ENCODE results near the gene SORCS3.

SORCS3 gene

DNA sequence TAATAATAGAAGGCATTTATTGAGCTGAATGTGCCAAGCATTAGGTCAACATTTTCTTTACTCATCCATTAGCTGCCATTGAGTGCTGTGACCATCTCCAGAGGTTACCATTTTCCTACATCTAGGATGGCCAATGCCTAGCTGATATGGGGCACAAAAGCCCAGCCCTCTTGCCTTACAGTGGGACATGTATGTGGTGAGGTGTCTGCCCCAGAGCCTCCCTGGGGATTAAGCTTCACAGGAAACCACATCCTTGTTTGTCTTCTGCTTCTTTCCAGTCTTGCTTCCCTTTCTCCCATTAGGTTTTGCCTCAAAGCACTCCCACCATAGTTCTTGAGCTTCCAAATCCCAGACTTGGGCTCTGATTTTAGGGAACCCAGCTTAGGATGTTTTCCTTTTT lies 258.7 kb downstream of the SORCS3 start:
- H3K4me3 ChIP-seq (ENCODE audit: low read depth, low read length): no peak overlapping the region
- TF ChIP-seq, protein P1, sequence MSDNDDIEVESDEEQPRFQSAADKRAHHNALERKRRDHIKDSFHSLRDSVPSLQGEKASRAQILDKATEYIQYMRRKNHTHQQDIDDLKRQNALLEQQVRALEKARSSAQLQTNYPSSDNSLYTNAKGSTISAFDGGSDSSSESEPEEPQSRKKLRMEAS (IDR thresholded peaks at IDR 0.05; ENCODE audit: low read depth, low read length): no peak
- TF ChIP-seq POLR2A (IDR thresholded peaks at IDR 0.05; ENCODE audit: extremely low read depth, insufficient read length): no peak
- TF ChIP-seq, protein P2, sequence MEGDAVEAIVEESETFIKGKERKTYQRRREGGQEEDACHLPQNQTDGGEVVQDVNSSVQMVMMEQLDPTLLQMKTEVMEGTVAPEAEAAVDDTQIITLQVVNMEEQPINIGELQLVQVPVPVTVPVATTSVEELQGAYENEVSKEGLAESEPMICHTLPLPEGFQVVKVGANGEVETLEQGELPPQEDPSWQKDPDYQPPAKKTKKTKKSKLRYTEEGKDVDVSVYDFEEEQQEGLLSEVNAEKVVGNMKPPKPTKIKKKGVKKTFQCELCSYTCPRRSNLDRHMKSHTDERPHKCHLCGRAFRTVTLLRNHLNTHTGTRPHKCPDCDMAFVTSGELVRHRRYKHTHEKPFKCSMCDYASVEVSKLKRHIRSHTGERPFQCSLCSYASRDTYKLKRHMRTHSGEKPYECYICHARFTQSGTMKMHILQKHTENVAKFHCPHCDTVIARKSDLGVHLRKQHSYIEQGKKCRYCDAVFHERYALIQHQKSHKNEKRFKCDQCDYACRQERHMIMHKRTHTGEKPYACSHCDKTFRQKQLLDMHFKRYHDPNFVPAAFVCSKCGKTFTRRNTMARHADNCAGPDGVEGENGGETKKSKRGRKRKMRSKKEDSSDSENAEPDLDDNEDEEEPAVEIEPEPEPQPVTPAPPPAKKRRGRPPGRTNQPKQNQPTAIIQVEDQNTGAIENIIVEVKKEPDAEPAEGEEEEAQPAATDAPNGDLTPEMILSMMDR (IDR thresholded peaks at IDR 0.05; ENCODE audit: low read depth, low read length): no peak
- TF ChIP-seq MYC (IDR thresholded peaks at IDR 0.05; ENCODE audit: low read depth, low read length): no peak
- DNase-seq (ENCODE audit: low read depth): peak; percentile 25

DNA sequence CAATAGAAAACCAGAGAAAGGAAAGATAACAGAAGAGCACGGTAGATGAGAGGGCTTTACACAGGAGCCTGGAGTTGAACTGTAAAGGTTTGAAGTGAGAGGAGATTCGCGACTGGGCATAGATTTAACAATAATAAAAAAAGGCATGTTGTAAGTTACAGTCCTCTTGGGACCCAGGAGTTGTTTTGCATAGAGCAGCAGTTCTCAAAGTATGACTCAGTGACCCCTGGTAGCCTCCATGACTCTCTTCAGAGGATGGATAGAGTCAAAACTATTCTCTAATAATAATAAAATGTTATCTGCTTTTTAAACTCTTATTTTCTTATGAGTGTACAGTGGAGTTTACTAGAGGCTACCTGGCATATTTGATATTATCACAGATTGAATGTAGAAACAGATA lies 262.3 kb downstream of the SORCS3 start:
- TF ChIP-seq POLR2A (IDR thresholded peaks at IDR 0.05; ENCODE audit: extremely low read depth, insufficient read length): no peak
- no peak for TF ChIP-seq MYC (IDR thresholded peaks at IDR 0.05; ENCODE audit: low read depth, low read length)
- TF ChIP-seq, protein P2 (IDR thresholded peaks at IDR 0.05; ENCODE audit: low read depth, low read length): no peak
- TF ChIP-seq, protein P1 (IDR thresholded peaks at IDR 0.05; ENCODE audit: low read depth, low read length): no peak
- no peak overlapping the region for H3K4me3 ChIP-seq (ENCODE audit: low read depth, low read length)
- DNase-seq (ENCODE audit: low read depth): peak; percentile 5

DNA sequence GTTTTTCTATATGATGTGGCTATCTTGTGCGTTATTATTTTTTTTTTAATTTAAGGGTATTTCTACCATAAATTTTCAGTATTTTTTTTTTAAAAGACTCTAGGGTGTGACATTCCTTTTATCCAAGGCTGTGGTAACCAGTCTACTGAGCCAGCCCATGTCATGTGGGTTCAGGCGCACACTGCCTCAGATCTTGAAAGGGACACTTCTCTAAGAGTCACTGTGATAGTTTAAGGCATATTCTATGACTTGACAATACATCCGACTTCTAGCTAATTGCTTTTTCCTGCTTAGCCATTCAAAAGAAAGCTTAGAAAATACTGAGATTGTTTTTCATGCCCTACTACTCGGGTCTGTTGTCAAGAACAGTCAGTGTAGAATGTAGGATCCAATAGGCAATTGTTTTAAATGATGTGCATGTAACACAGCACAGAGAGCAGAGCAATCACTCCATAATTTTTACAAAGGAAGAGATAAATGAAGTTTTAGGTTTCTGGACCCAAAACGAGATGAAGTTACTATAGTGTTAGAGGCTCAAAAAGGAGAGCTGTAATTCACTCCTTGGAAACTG lies 263.7 kb downstream of the SORCS3 start:
- no peak for DNase-seq (ENCODE audit: low read depth)
- TF ChIP-seq MYC (IDR thresholded peaks at IDR 0.05; ENCODE audit: low read depth, low read length): no peak
- TF ChIP-seq, protein P1 (IDR thresholded peaks at IDR 0.05; ENCODE audit: low read depth, low read length): no peak
- no peak for TF ChIP-seq POLR2A (IDR thresholded peaks at IDR 0.05; ENCODE audit: extremely low read depth, insufficient read length)
- TF ChIP-seq, protein P2 (IDR thresholded peaks at IDR 0.05; ENCODE audit: low read depth, low read length): no peak
- no peak overlapping the region for H3K4me3 ChIP-seq (ENCODE audit: low read depth, low read length)

DNA sequence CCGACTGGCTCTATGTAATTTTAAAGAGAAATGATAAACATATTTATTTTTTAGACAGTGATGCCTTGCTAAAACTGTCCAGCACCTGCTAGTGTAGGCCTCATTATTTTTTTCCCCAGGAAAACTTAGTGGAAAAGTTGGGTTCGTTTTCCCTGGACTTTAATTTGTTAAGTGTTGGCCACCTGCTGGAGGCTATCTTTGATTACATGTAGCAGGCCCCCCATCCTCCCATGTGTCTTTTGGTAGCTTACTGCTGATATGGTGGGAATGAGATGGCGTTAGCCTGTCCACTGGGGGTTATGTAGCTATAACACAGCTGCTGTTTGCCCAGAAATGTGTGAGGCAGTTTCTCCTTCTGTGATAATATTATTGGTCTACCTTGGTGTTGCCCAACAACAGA lies 265.0 kb downstream of the SORCS3 start:
- TF ChIP-seq POLR2A (IDR thresholded peaks at IDR 0.05; ENCODE audit: extremely low read depth, insufficient read length): no peak
- TF ChIP-seq, protein P2 (IDR thresholded peaks at IDR 0.05; ENCODE audit: low read depth, low read length): no peak
- TF ChIP-seq, protein P1 (IDR thresholded peaks at IDR 0.05; ENCODE audit: low read depth, low read length): no peak
- no peak for TF ChIP-seq MYC (IDR thresholded peaks at IDR 0.05; ENCODE audit: low read depth, low read length)
- no peak for DNase-seq (ENCODE audit: low read depth)
- no peak overlapping the region for H3K4me3 ChIP-seq (ENCODE audit: low read depth, low read length)

DNA sequence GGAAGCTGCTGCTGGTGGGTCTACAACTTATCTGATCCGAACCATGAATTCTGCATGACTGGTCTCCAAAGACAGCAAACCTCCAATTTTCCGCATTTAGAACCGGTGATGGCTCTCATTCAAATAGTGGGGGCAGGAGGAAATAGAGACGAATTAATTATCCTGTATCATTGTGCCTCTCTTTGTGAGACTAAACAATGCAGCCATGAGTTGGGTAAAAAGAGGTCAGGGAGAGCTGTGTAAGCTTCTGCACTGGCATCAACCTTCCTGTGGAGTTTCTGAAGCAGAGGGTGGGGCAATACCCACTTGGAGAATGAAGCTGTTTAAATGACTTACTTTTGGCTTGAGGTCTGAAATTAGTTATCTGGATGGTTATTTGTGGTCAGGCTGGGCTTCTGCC lies 266.4 kb downstream of the SORCS3 start:
- TF ChIP-seq POLR2A (IDR thresholded peaks at IDR 0.05; ENCODE audit: extremely low read depth, insufficient read length) (no peak), MYC (IDR thresholded peaks at IDR 0.05; ENCODE audit: low read depth, low read length) (no peak)
- TF ChIP-seq, protein P2 (IDR thresholded peaks at IDR 0.05; ENCODE audit: low read depth, low read length): no peak
- TF ChIP-seq, protein P1 (IDR thresholded peaks at IDR 0.05; ENCODE audit: low read depth, low read length): no peak
- no peak for DNase-seq (ENCODE audit: low read depth)

More for the DNA sequence above, 266.4 kb downstream of the SORCS3 start:
- H3K4me3 ChIP-seq (ENCODE audit: low read depth, low read length): no peak overlapping the region
